Ovary (tissue), 9 donors: ENCODE measurements around the gene CDC42EP5. TPM values are rescaled to one million over a fixed set of nuclear protein-coding genes. Genes with fewer than 3 reads are reported as not detected.

ENCODE experiments used
- DNase-seq, 5 donors: peaks; one replicate each; pipeline ENCODE4 v3.0.0-alpha.2; 2019 to 2020
- H3K27ac ChIP-seq, 2 donors: fragments of 200-600 bp; one replicate each; pipeline versions ENCODE4 v1.5.1 to v1.8.0; 2019 to 2022
- H3K27me3 ChIP-seq: fragments of 200-600 bp; one replicate; pipeline ENCODE4 v1.8.0; 2022
- H3K36me3 ChIP-seq: fragments of 200-600 bp; sonication (generic); one replicate; pipeline ENCODE4 v1.5.1; 2019
- H3K4me1 ChIP-seq: one replicate; pipeline ENCODE4 v1.8.1; 2013; ENCODE audit warnings: mild to moderate bottlenecking, moderate library complexity; ENCODE audit not compliant: insufficient read depth
- H3K4me3 ChIP-seq: fragments of 200-600 bp; sonication (generic); one replicate; pipeline ENCODE4 v1.5.1; 2017
- H3K9me3 ChIP-seq, 2 donors: fragments of 200-600 bp in 1 of 2; sonication (generic) in 1 of 2; one replicate each; pipeline versions ENCODE4 v1.5.1 to v1.8.1; 2013 to 2019; ENCODE audit warnings: mild to moderate bottlenecking in 1 of 2, moderate library complexity in 1 of 2
- EP300 ChIP-seq: sonication (generic); formaldehyde crosslinking; IDR thresholded peaks from one replicate; pipeline ENCODE4 v1.6.1; 2017; ENCODE audit warnings: antibody characterized with exemption
- POLR2A ChIP-seq: fragments of 450-650 bp; IDR thresholded peaks from one replicate; pipeline ENCODE4 v1.6.1; 2017; ENCODE audit warnings: antibody characterized with exemption, mild to moderate bottlenecking, moderate library complexity
- WGBS, 3 donors: extraction: QIAGEN DNeasy Blood & Tissue Kit in 1 of 3; methylation state at CpG; one replicate each; pipeline versions ENCODE4 v1.1.5 to v1.1.7; 2013 to 2017; 5-methylcytosine and 5-hydroxymethylcytosine counted together
- intact Hi-C, 4 donors: fragments of 100-400 bp; cut with DNase I; formaldehyde crosslinking; loops; one replicate each; pipeline versions ENCODE4 v1.11.0 to v1.15.1; 2022 to 2023
- polyA plus RNA-seq, 2 donors: library from polyadenylated mRNA; stranded (reverse); fragments of 200-250 nt in 1 of 2; fragments of 350-450 nt in 1 of 2; fragmentation: Illumina TruSeq in 1 of 2; extraction: RNeasy Lipid Tissue Mini Kit (QIAGEN cat#74804) in 1 of 2; gene quantifications; one replicate each; pipeline ENCODE4 v1.2.3, GENCODE V29; 2013 to 2014
- total RNA-seq, 7 donors: library from RNA; depleted of rRNA in 2 of 7; stranded (reverse); fragments of >200 nt in 2 of 7; fragmentation: NEBNext Ultra II Directional in 3 of 7; extraction: Animal tissue kit (Norgen Biotek cat#: 25700) in 3 of 7; gene quantifications; one replicate each; pipeline versions ENCODE4 v1.1.0 to v1.2.4, GENCODE V29; 2016 to 2023
- TF ChIP-seq, protein P1 (sequence below), 3 donors: fragments of 450-650 bp in 2 of 3; fragments of 200-600 bp in 1 of 3; IDR thresholded peaks; one replicate each; pipeline versions ENCODE4 v1.5.1 to v1.8.0; 2016 to 2022; ENCODE audit warnings: antibody characterized with exemption in 3 of 3, mild to moderate bottlenecking in 1 of 3
- donor health status: DM: no; HTN: no; CAD: no; lungs with moderate emphysema.
- donor health status: DM: no; HTN: no; CAD: no.
- donor health status: Bipolar disorder and iron deficiency.
- donor health status: DM: yes; HTN: yes; CAD: no.
- donor health status: DM: no; HTN: no; CAD: no.
- donor health status: DM: yes; HTN: yes; CAD: no.

CDC42EP5 gene
- total and polyA plus RNA-seq, 9 donors, result 0.55 to 31.0 (median 17.6) TPM

DNA sequence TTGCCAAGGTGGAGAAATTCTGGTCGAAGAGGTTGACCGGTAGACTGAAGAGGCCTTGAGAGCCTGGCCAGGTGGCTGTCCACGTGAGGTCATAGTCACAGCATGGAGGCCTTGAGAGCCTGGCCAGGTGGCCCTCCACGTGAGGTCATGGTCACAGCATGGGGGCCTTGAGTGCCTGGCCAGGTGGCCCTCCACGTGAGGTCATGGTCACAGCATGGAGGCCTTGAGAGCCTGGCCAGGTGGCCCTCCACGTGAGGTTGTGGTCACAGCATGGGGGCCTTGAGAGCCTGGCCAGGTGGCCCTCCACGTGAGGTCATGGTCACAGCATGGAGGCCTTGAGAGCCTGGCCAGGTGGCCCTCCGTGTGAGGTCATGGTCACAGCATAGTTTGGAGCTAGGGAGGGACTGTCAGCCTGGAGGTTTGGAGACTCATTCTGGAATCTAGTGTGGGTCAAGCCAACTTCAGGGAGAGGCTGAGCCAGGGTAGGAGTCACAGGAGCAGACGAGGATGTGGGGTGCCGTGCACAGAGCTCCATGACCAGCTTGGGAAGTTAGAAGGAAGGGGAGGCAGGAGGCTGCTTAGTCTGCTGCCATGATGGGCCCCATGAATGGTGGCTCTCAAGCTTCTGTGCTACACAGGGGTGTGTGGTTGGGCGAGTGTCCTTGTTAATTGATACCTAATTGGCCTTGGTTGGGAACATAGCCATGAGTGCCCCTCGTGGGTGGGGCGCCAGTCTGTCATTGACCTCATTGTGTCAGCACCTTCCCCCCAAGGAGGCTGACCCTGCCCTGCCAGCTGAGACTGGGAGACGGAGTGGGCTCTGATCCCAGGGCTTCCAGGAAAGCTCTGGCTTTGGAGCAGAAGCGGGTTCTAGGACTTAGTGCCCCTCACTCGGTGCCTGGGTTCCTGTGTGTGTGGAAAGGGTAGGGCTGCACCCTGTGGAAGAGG lies 13.5 kb downstream of the CDC42EP5 start:
- TF ChIP-seq, protein P1, sequence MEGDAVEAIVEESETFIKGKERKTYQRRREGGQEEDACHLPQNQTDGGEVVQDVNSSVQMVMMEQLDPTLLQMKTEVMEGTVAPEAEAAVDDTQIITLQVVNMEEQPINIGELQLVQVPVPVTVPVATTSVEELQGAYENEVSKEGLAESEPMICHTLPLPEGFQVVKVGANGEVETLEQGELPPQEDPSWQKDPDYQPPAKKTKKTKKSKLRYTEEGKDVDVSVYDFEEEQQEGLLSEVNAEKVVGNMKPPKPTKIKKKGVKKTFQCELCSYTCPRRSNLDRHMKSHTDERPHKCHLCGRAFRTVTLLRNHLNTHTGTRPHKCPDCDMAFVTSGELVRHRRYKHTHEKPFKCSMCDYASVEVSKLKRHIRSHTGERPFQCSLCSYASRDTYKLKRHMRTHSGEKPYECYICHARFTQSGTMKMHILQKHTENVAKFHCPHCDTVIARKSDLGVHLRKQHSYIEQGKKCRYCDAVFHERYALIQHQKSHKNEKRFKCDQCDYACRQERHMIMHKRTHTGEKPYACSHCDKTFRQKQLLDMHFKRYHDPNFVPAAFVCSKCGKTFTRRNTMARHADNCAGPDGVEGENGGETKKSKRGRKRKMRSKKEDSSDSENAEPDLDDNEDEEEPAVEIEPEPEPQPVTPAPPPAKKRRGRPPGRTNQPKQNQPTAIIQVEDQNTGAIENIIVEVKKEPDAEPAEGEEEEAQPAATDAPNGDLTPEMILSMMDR (IDR thresholded peaks at IDR 0.05), result no peak
- TF ChIP-seq POLR2A, result no peak
- no peak for TF ChIP-seq EP300
- intact Hi-C loops, result no loop called here
- peak in 1 of 5 donors; percentile 28 for DNase-seq
- no peaks in the 10 kb centered on the region for H3K27me3 ChIP-seq
- WGBS, 3 donors, result 58 to 70% (median 62%) methylated on average over 16 of the region's 16 CpGs
- H3K36me3 ChIP-seq, result no peaks in the 10 kb centered on the region
- H3K27ac ChIP-seq, result no peak overlapping the region
- peaks cover 11% of the 10 kb centered on the region for H3K4me1 ChIP-seq
- no peaks in the 10 kb centered on the region for H3K9me3 ChIP-seq
- H3K4me3 ChIP-seq, result no peak overlapping the region

DNA sequence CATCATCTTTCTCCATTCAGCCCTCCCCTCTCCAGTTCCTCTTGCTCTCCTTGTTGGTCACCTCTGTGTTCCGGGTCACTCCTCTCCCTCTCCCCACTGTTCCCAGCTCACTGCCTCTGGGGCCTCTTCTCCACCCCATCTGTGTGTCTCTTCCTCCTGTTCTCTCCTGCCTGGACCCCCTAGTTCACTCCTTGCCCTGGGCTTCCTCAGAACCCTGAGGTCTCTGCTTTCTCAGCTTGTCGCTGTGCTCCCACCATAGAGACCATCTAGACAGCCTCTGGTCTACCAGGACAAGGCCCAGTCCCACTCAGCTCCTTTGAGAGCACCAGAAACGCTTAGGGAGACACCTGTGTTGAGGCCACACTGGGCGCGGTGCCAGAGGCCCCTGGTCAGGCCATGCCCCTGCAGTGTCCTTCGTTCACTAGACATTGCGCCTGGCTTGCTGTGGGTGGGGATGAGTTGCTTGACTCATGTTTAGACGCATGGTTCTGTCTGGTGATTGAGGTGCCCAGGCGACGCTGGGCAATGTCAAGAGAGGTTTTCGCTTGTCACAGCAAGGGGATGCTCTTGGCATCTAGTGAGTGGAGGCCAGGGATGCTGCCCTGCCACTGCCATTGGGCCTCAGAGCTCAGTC lies 14.3 kb downstream of the CDC42EP5 start:
- Histone ChIP-seq H3K27me3 (no peaks in the 10 kb centered on the region), H3K4me3 (no peak overlapping the region), H3K9me3 (no peaks in the 10 kb centered on the region), H3K4me1 (peaks cover 7% of the 10 kb centered on the region), H3K27ac (no peak overlapping the region), H3K36me3 (no peaks in the 10 kb centered on the region)
- 78 to 84% (median 81%) methylated on average over 11 of the region's 11 CpGs for WGBS, 3 donors
- TF ChIP-seq, protein P1 (IDR thresholded peaks at IDR 0.05), result no peak
- TF ChIP-seq POLR2A, result no peak
- DNase-seq, result peak in 3 of 5 donors; percentile 41 to 46 (median 42)
- intact Hi-C loops, result no loop called here

DNA sequence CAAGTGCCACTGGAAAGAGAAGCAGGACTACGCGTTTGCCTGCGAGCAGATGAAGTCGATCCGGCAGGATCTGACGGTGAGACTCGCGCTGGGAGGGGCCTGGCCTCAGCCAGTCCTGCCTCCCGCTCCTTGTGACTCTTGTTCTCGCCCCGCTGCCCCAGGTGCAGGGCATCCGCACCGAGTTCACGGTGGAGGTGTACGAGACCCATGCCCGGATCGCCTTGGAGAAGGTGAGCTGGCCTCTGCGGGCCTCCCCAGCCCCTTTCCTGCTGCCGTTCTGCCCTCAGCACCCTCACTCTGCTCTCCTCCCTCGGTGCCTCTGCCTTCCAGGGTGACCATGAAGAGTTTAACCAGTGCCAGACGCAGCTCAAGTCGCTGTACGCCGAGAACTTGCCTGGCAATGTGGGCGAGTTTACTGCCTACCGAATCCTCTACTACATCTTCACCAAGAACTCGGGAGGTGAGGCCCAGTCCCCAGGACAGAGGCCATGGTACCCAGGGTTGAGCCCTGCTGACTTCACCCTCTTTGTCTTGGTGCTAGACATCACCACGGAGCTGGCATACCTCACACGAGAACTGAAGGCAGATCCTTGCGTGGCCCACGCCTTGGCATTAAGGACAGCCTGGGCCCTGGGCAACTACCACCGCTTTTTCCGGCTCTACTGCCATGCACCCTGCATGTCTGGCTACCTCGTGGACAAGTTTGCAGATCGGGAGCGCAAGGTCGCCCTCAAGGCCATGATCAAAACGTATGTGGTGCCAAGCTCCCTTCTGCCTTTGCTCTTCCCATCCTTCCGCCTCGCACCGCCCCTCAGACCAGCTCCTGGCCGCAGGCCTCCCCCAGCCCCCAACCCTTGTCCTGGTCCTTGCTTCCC lies 15.1 kb downstream of the CDC42EP5 start:
- Histone ChIP-seq H3K27ac (no peak overlapping the region), H3K36me3 (no peaks in the 10 kb centered on the region), H3K9me3 (no peaks in the 10 kb centered on the region), H3K4me3 (no peak overlapping the region), H3K27me3 (no peaks in the 10 kb centered on the region), H3K4me1 (peaks cover 7% of the 10 kb centered on the region)
- 82 to 89% (median 84%) methylated on average over 42 of the region's 42 CpGs for WGBS, 3 donors
- intact Hi-C loops, result no loop called here
- TF ChIP-seq, protein P1 (IDR thresholded peaks at IDR 0.05), result no peak
- TF ChIP-seq EP300 (no peak), POLR2A (no peak)
- DNase-seq, result no peak
